COR-L47 (cell line): ENCODE results near the gene JADE1.

Source experiments
- DNase-seq: peaks from one replicate; lab custom pipeline; 2025; lab: John Stamatoyannopoulos, UW

Gene JADE1

GRCh38 chr4:128810871-128811570 lies 1.5 kb downstream of the JADE1 start:
- DNase-seq: peak; percentile 88

- DNase-seq: peak; percentile 91
Measured at GRCh38 chr4:128811571-128812441, 2.3 kb downstream of the JADE1 start.

- DNase-seq: peak; percentile 75
Measured at GRCh38 chr4:128812442-128813235, 3.1 kb downstream of the JADE1 start.

GRCh38 chr4:128813965-128814364 lies 4.5 kb downstream of the JADE1 start:
- DNase-seq: no peak

GRCh38 chr4:128818442-128818841 lies 8.9 kb downstream of the JADE1 start:
- DNase-seq: no peak

- DNase-seq: no peak
Measured at GRCh38 chr4:128819082-128819742, 9.7 kb downstream of the JADE1 start.

GRCh38 chr4:128820671-128821070 lies 11.2 kb downstream of the JADE1 start:
- no peak for DNase-seq

GRCh38 chr4:128821151-128821550 lies 11.7 kb downstream of the JADE1 start:
- DNase-seq: no peak

GRCh38 chr4:128823025-128823661 lies 13.6 kb downstream of the JADE1 start:
- DNase-seq: no peak

- no peak for DNase-seq
Measured at GRCh38 chr4:128825226-128825625, 15.7 kb downstream of the JADE1 start.

GRCh38 chr4:128827296-128827695 lies 17.8 kb downstream of the JADE1 start:
- no peak for DNase-seq

GRCh38 chr4:128830906-128831503 lies 21.5 kb downstream of the JADE1 start:
- DNase-seq: no peak

GRCh38 chr4:128831531-128832242 lies 22.2 kb downstream of the JADE1 start:
- peak; percentile 73 for DNase-seq

- no peak for DNase-seq
Measured at GRCh38 chr4:128832243-128832625, 22.7 kb downstream of the JADE1 start.

- DNase-seq: no peak
Measured at GRCh38 chr4:128835498-128836222, 26.2 kb downstream of the JADE1 start.

GRCh38 chr4:128837198-128837597 lies 27.7 kb downstream of the JADE1 start:
- DNase-seq: no peak

GRCh38 chr4:128837679-128838078 lies 28.2 kb downstream of the JADE1 start:
- DNase-seq: no peak

GRCh38 chr4:128840711-128841318 lies 31.3 kb downstream of the JADE1 start:
- DNase-seq: no peak

GRCh38 chr4:128841402-128841801 lies 31.9 kb downstream of the JADE1 start:
- no peak for DNase-seq
